Stimulated activated CD8-positive, alpha-beta memory T cell treated with anti-CD3 and anti-CD28 coated beads, Interleukin-4, amount 100 ng/mL, for 48 hours (primary cell): ENCODE measurements around the gene SIN3A.

ENCODE experiments used
- DNase-seq: peaks from one replicate; pipeline ENCODE4 v3.0.0-alpha.2; 2020

The SIN3A gene

GRCh38 chr15:75328493-75329314 lies 122.8 kb downstream of the SIN3A start:
- DNase-seq: no peak

GRCh38 chr15:75327491-75327890 lies 124.0 kb downstream of the SIN3A start:
- DNase-seq: no peak

GRCh38 chr15:75327005-75327404 lies 124.5 kb downstream of the SIN3A start:
- no peak for DNase-seq

- DNase-seq: no peak
Observed at GRCh38 chr15:75325922-75326321, 125.6 kb downstream of the SIN3A start.

GRCh38 chr15:75321711-75322110 lies 129.8 kb downstream of the SIN3A start:
- no peak for DNase-seq
